ENCODE data around the gene CPA2. TPM values are rescaled to one million over a fixed set of nuclear protein-coding genes. Genes with fewer than 3 reads are reported as not detected.

CPA2 gene
- total and polyA plus RNA-seq, 2 donors from 2014 or later: not detected

- TF ChIP-seq CTCF (IDR thresholded peaks at IDR 0.05; ENCODE audit: borderline replicate concordance, extremely low read depth, insufficient read depth): no peak
- intact Hi-C loops (cut with DNase I): no loop called here
Observed at GRCh38 chr7:130288829-130289228, 22.2 kb downstream of the CPA2 start.

GRCh38 chr7:130289478-130289877, 22.8 kb downstream of the CPA2 start:
- no peak overlapping the region for H3K9ac ChIP-seq (ENCODE audit: low read length in 3 of 3)
- DNase-seq: no peak
- no peaks in the 10 kb centered on the region for H3K9me3 ChIP-seq (ENCODE audit: control insufficient read depth in 2 of 3, insufficient read depth in 1 of 3, low read length in 3 of 3)
- no peak overlapping the region for H3K27ac ChIP-seq (ENCODE audit: low read depth in 2 of 2, low read length in 2 of 2)
- no peaks in the 10 kb centered on the region for H3K27me3 ChIP-seq (ENCODE audit: control insufficient read depth, insufficient read depth, low read length)
- no peak for FAIRE-seq
- H3K4me3 ChIP-seq (ENCODE audit: low read length in 3 of 3): no peak overlapping the region
- H3K4me1 ChIP-seq (ENCODE audit: control insufficient read depth in 2 of 3, insufficient read depth in 2 of 3, low read depth in 1 of 3, low read length in 3 of 3): no peaks in the 10 kb centered on the region
- intact Hi-C loops (cut with DNase I): no loop called here
- H3K36me3 ChIP-seq (ENCODE audit: control insufficient read depth in 2 of 3, insufficient read depth in 3 of 3, low read length in 3 of 3): no peaks in the 10 kb centered on the region
- no peak for TF ChIP-seq CTCF (IDR thresholded peaks at IDR 0.05; ENCODE audit: borderline replicate concordance, extremely low read depth, insufficient read depth)

More at GRCh38 chr7:130288829-130289228, 22.2 kb downstream of the CPA2 start:
- Histone ChIP-seq H3K4me3 (ENCODE audit: low read length in 3 of 3) (no peak overlapping the region), H3K9me3 (ENCODE audit: control insufficient read depth in 2 of 3, insufficient read depth in 1 of 3, low read length in 3 of 3) (no peaks in the 10 kb centered on the region), H3K4me1 (ENCODE audit: control insufficient read depth in 2 of 3, insufficient read depth in 2 of 3, low read depth in 1 of 3, low read length in 3 of 3) (no peaks in the 10 kb centered on the region), H3K36me3 (ENCODE audit: control insufficient read depth in 2 of 3, insufficient read depth in 3 of 3, low read length in 3 of 3) (no peaks in the 10 kb centered on the region), H3K27me3 (ENCODE audit: control insufficient read depth, insufficient read depth, low read length) (no peaks in the 10 kb centered on the region), H3K9ac (ENCODE audit: low read length in 3 of 3) (no peak overlapping the region), H3K27ac (ENCODE audit: low read depth in 2 of 2, low read length in 2 of 2) (no peak overlapping the region)
- FAIRE-seq (no peak), DNase-seq (no peak)

GRCh38 chr7:130290745-130291144, 24.1 kb downstream of the CPA2 start:
- Histone ChIP-seq H3K27me3 (ENCODE audit: control insufficient read depth, insufficient read depth, low read length) (no peaks in the 10 kb centered on the region), H3K9me3 (ENCODE audit: control insufficient read depth in 2 of 3, insufficient read depth in 1 of 3, low read length in 3 of 3) (no peaks in the 10 kb centered on the region), H3K4me3 (ENCODE audit: low read length in 3 of 3) (no peak overlapping the region), H3K27ac (ENCODE audit: low read depth in 2 of 2, low read length in 2 of 2) (no peak overlapping the region), H3K4me1 (ENCODE audit: control insufficient read depth in 2 of 3, insufficient read depth in 2 of 3, low read depth in 1 of 3, low read length in 3 of 3) (no peaks in the 10 kb centered on the region), H3K9ac (ENCODE audit: low read length in 3 of 3) (no peak overlapping the region), H3K36me3 (ENCODE audit: control insufficient read depth in 2 of 3, insufficient read depth in 3 of 3, low read length in 3 of 3) (no peaks in the 10 kb centered on the region)
- no peak for TF ChIP-seq CTCF (IDR thresholded peaks at IDR 0.05; ENCODE audit: borderline replicate concordance, extremely low read depth, insufficient read depth)
- no peak for DNase-seq
- FAIRE-seq: no peak
- intact Hi-C loops (cut with DNase I): no loop called here

- Histone ChIP-seq H3K36me3 (ENCODE audit: control insufficient read depth in 2 of 3, insufficient read depth in 3 of 3, low read length in 3 of 3) (no peaks in the 10 kb centered on the region), H3K9me3 (ENCODE audit: control insufficient read depth in 2 of 3, insufficient read depth in 1 of 3, low read length in 3 of 3) (no peaks in the 10 kb centered on the region), H3K4me3 (ENCODE audit: low read length in 3 of 3) (no peak within 1 kb of the TSS), H3K4me1 (ENCODE audit: control insufficient read depth in 2 of 3, insufficient read depth in 2 of 3, low read depth in 1 of 3, low read length in 3 of 3) (no peaks in the 10 kb centered on the region), H3K27ac (ENCODE audit: low read depth in 2 of 2, low read length in 2 of 2) (no peak within 1 kb of the TSS), H3K9ac (ENCODE audit: low read length in 3 of 3) (no peak within 1 kb of the TSS), H3K27me3 (ENCODE audit: control insufficient read depth, insufficient read depth, low read length) (no peaks in the 10 kb centered on the region)
- DNase-seq: no peak
- TF ChIP-seq CTCF (IDR thresholded peaks at IDR 0.05; ENCODE audit: borderline replicate concordance, extremely low read depth, insufficient read depth): no peak
- intact Hi-C loops (cut with DNase I): no loop called here
- FAIRE-seq: no peak
Observed at GRCh38 chr7:130292682-130293257, 26.1 kb downstream of the CPA2 start, which contains the start of gene CPA4. CPA4 (plus strand) TSS chr7:130293161; CDS start chr7:130293181, 20 bp downstream.

Measured in kidney (tissue), 14 donors.